Measurements from ENCODE around the gene RELN.

Gene RELN

DNA sequence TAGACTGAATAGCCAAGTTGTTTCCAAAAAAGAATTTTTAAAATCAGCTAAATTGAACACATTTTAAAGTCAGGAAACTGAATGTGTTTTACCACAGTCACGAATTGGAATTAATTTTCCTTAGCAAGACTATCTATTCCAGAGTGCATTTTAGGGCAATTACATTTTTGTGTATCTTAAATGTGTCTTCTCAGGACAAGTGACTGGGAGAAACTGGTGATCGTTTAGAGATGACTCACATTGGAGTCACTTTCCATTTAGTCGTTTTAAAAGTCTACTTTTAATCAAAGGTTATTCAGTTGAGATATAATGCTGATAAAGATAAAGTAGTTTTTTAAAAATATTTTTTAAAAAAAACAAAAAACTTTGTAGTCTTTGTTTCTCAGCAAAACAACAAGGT lies 351.7 kb downstream of the RELN start:
- TF ChIP-seq, protein P1, sequence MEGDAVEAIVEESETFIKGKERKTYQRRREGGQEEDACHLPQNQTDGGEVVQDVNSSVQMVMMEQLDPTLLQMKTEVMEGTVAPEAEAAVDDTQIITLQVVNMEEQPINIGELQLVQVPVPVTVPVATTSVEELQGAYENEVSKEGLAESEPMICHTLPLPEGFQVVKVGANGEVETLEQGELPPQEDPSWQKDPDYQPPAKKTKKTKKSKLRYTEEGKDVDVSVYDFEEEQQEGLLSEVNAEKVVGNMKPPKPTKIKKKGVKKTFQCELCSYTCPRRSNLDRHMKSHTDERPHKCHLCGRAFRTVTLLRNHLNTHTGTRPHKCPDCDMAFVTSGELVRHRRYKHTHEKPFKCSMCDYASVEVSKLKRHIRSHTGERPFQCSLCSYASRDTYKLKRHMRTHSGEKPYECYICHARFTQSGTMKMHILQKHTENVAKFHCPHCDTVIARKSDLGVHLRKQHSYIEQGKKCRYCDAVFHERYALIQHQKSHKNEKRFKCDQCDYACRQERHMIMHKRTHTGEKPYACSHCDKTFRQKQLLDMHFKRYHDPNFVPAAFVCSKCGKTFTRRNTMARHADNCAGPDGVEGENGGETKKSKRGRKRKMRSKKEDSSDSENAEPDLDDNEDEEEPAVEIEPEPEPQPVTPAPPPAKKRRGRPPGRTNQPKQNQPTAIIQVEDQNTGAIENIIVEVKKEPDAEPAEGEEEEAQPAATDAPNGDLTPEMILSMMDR (IDR thresholded peaks at IDR 0.05) = no peak

DNA sequence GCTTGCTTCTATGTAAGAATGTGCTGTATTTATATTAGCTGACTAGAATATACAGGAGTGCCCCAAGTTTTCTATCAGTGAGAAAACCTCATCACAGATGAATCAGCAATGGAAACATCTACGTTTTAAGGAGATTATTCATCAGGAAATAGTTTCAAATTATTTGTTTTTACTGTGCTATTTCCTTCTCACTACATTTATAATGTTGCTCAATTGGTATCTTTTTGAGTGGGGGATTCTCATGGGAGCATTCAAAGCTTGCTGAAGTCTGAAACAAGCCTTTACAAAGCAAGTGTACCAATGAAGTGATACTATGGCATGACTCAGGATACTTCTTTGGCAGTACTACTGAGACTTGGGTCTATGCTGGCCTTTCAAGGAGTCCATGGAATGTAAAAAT lies 352.4 kb downstream of the RELN start:
- Histone ChIP-seq H3K4me3 (no peak overlapping the region), H3K27ac (no peak overlapping the region)
- DNase-seq (ENCODE audit: low spot score) = no peak
- TF ChIP-seq, protein P1 (IDR thresholded peaks at IDR 0.05) = no peak

More for the DNA sequence above, 351.7 kb downstream of the RELN start:
- no peak for DNase-seq (ENCODE audit: low spot score)
- Histone ChIP-seq H3K27ac (no peak overlapping the region), H3K4me3 (no peak overlapping the region)

DNA sequence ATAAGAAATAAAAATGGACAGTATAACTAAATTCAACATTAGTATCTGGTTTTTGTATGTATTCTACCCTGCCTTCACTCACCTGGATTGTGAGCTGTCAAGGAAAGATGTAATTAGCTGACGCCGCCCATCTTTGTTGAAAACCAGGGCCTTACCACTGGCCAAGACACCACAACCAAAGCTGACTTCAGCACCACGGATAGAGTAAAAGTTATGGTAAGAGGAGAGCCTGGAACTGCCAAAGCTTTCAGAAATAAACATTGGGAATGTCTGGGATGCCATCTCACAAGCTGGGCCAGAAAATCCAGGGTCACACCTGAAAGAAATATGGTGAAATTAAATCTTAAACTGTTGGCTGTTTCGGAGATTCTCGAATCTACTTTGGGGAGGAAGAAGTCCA lies 353.3 kb downstream of the RELN start:
- TF ChIP-seq, protein P1 (IDR thresholded peaks at IDR 0.05) = no peak
- Histone ChIP-seq H3K27ac (no peak overlapping the region), H3K4me3 (no peak overlapping the region)
- DNase-seq (ENCODE audit: low spot score) = no peak

DNA sequence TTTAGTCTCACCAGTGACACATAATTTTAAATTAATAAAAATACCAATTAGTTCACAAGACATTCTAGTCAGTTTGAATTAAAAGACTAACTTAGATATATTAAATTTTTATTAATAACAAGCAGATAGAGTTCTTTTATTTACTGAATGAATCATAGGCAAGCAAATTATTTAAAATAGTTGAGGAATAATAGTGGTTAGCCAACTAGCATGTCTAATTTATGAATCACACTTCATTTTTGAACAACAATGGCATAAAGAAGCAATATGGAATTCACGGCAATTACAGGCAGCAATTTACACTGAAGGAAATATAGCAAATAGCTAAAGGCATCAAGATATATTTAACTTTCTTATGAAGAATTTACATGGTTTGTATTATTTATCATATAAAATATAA lies 356.5 kb downstream of the RELN start:
- TF ChIP-seq, protein P1 (IDR thresholded peaks at IDR 0.05) = no peak
- DNase-seq (ENCODE audit: low spot score) = no peak
- H3K4me3 ChIP-seq = no peak overlapping the region
- no peak overlapping the region for H3K27ac ChIP-seq

DNA sequence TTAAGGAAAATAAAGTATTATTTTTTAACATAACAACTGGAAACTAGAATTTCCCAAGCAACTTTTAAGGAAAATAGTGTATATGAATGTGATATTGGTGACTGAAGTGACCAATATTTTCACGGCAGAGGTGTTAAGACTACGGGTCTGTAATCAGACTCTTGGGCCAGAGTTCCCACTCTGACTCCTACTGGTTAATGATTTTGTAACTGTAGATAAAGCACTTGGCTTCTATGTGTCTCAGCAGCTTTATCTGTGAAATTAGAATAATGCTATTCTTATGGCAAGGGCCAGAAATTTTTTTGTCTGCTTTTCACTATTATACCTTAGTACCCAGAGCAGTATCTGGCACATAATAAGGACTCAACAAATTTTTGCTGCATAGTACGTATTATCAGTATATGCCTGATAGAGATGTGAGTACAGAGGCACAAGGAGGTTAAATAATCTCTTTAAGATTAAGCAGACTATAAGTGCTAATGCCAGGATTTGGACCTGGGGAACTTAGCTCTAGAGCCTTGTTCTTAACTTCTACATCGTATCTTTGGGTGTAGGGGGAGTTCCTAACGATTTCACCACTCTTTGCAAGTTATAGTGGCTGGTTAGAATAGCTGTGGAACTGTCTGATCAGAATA lies 357.3 kb downstream of the RELN start:
- TF ChIP-seq, protein P1 (IDR thresholded peaks at IDR 0.05) = no peak
- Histone ChIP-seq H3K4me3 (no peak overlapping the region), H3K27ac (no peak overlapping the region)
- no peak for DNase-seq (ENCODE audit: low spot score)

DNA sequence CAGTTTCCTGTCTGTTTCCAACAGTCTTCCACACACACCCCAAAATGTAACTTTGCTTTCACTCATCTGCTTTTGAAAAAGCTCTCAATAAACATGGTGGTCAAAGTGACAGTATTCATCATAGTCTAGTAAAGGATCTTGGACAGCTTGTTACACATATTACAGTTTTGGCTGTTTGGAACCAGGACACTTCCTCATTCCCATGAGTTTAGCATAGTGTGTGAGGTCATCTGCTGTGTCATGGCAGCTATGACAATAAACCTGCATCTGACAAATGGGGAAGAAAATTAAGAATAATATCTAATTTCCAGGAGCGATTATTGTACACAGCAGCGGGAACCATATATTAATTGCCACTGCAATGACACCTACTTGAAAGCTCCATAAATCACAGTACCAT lies 359.1 kb downstream of the RELN start:
- DNase-seq (ENCODE audit: low spot score) = no peak
- no peak overlapping the region for H3K4me3 ChIP-seq
- TF ChIP-seq, protein P1 (IDR thresholded peaks at IDR 0.05) = no peak
- H3K27ac ChIP-seq = no peak overlapping the region

DNA sequence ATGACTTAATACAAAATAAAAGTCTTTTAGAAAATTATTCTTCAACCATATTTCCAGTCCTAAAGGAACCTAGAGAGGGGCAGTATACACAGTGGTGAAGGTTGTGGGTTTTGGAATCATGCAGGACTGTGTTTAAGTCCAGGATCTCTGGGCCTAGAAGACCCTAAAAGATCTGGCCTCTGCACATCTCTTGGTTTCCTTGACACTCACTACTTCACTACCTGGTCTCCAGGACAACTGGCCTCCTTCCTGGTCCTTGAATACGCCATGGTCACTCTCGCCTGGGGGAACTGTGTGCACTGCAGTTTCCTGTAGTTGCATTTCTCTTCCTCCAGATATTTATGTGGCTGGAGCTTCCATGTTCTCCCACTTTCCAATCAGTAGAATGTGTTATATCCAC lies 360.7 kb downstream of the RELN start:
- TF ChIP-seq, protein P1 (IDR thresholded peaks at IDR 0.05) = no peak
- no peak for DNase-seq (ENCODE audit: low spot score)
- H3K4me3 ChIP-seq = no peak overlapping the region

More for the DNA sequence above, 360.7 kb downstream of the RELN start:
- H3K27ac ChIP-seq = no peak overlapping the region
